PFSK-1 (cell line): ENCODE results near the gene IQCM.

Source experiments
- FOXP2 ChIP-seq: optimal IDR thresholded peaks from 2 replicates; pipeline ENCODE3; 2011; ENCODE audit warnings: borderline replicate concordance, control low read depth, inconsistent platforms; ENCODE audit not compliant: insufficient read depth; ENCODE audit errors: extremely low read length, extremely low read depth
- POLR2AphosphoS5 ChIP-seq: IDR thresholded peaks from 2 replicates; pipeline ENCODE4 v1.6.1; 2012; ENCODE audit warnings: low read depth, mild to moderate bottlenecking, control low read depth, low read length, moderate library complexity
- REST ChIP-seq, 2 experiments: IDR thresholded peaks; 2 replicates each; pipeline versions ENCODE4 v1.6.1 to v1.8.0; 2011 to 2012; ENCODE audit warnings: low read depth in 2 of 2, low read length in 2 of 2, control low read depth in 1 of 2, inconsistent platforms in 1 of 2, mild to moderate bottlenecking in 1 of 2, moderate library complexity in 1 of 2; ENCODE audit not compliant: insufficient read depth in 1 of 2
- TAF1 ChIP-seq: IDR thresholded peaks from 2 replicates; pipeline ENCODE4 v1.6.1; 2012; ENCODE audit warnings: low read length, control low read depth, borderline replicate concordance; ENCODE audit not compliant: insufficient read depth

- TF ChIP-seq POLR2AphosphoS5 (no peak), FOXP2 (no peak), TAF1 (no peak), REST (IDR thresholded peaks at IDR 0.05; ENCODE audit: insufficient read depth in 1 of 2, low read depth in 2 of 2, low read length in 2 of 2) (no peak)
These were observed 412.6 kb downstream of the IQCM start for GRCh38 chr4:149403081-149403480.
